Stomach (tissue), 9 donors: ENCODE measurements around the gene CRACR2A. TPM values are rescaled to one million over a fixed set of nuclear protein-coding genes. Genes with fewer than 3 reads are reported as not detected.

Experiments
- DNase-seq, 2 donors: peaks; one replicate each; pipeline versions ENCODE4 v3.0.0 to v3.0.0-alpha.2; 2013 to 2019
- H3K27ac ChIP-seq, 5 donors: fragments of 200-600 bp in 4 of 5; sonication (generic) in 4 of 5; one replicate each; pipeline ENCODE4 v1.5.1; 2013 to 2019; ENCODE audit warnings: mild to moderate bottlenecking in 1 of 5, moderate library complexity in 1 of 5
- H3K27me3 ChIP-seq, 3 donors: fragments of 200-600 bp; sonication (generic); one replicate each; pipeline ENCODE4 v1.5.1; 2017 to 2019; ENCODE audit warnings: mixed run types in 1 of 3
- H3K36me3 ChIP-seq, 4 donors: fragments of 200-600 bp; sonication (generic); 1 replicate in 3 of 4; 2 replicates in 1 of 4; pipeline ENCODE4 v1.5.1; 2016 to 2019
- H3K4me1 ChIP-seq, 4 donors: fragments of 200-600 bp; sonication (generic); one replicate each; pipeline ENCODE4 v1.5.1; 2016 to 2019
- H3K4me3 ChIP-seq, 4 donors: fragments of 200-600 bp; sonication (generic) in 3 of 4; one replicate each; pipeline ENCODE4 v1.5.1; 2016 to 2019; ENCODE audit warnings: mild to moderate bottlenecking in 1 of 4
- H3K9me3 ChIP-seq, 4 donors: fragments of 200-600 bp; sonication (generic); one replicate each; pipeline ENCODE4 v1.5.1; 2016 to 2019
- EP300 ChIP-seq: sonication (generic); formaldehyde crosslinking; IDR thresholded peaks from one replicate; pipeline ENCODE4 v1.6.1; 2017; ENCODE audit warnings: antibody characterized with exemption
- POLR2A ChIP-seq, 4 donors: fragments of 450-650 bp; IDR thresholded peaks; one replicate each; pipeline ENCODE4 v1.6.1; 2016; ENCODE audit warnings: antibody characterized with exemption in 4 of 4, control low read depth in 2 of 4, mild to moderate bottlenecking in 1 of 4, moderate library complexity in 1 of 4
- POLR2AphosphoS5 ChIP-seq, 3 donors: sonication (generic); formaldehyde crosslinking; IDR thresholded peaks; one replicate each; pipeline ENCODE4 v1.6.1; 2016; ENCODE audit warnings: antibody characterized with exemption in 3 of 3
- WGBS, 5 donors: extraction: QIAGEN DNeasy Blood & Tissue Kit in 3 of 5; methylation state at CpG; one replicate each; pipeline versions ENCODE4 v1.1.5 to v1.1.7; 2013 to 2018; 5-methylcytosine and 5-hydroxymethylcytosine counted together
- intact Hi-C: fragments of 100-400 bp; cut with DNase I; formaldehyde crosslinking; loops from one replicate; pipeline ENCODE4 v1.15.1; 2023; ENCODE audit warnings: low total_unique reads
- polyA plus RNA-seq, 3 donors: library from polyadenylated mRNA; stranded (reverse); fragments of 200-250 nt; gene quantifications; one replicate each; pipeline ENCODE4 v1.2.3, GENCODE V29; 2013
- total RNA-seq, 5 donors: library from RNA; depleted of rRNA; stranded (reverse); fragments of >200 nt; gene quantifications; one replicate each; pipeline versions ENCODE4 v1.1.0 to v1.2.3, GENCODE V29; 2014 to 2016
- TF ChIP-seq, protein P1 (sequence below), 7 experiments: fragments of 450-650 bp in 4 of 7; fragments of 200-600 bp in 3 of 7; sonication (generic) in 3 of 7; IDR thresholded peaks; one replicate each; pipeline ENCODE4 v1.5.1; 2016 to 2019; ENCODE audit warnings: antibody characterized with exemption in 7 of 7, control low read depth in 2 of 7, mild to moderate bottlenecking in 1 of 7
- donor health status: healthy with polysubstance abuse.
- donor health status: Bipolar disorder and iron deficiency.
- donor health status: healthy.

Gene CRACR2A
- total and polyA plus RNA-seq, 8 donors, result 0.15 to 66.6 (median 3.1) TPM

DNA sequence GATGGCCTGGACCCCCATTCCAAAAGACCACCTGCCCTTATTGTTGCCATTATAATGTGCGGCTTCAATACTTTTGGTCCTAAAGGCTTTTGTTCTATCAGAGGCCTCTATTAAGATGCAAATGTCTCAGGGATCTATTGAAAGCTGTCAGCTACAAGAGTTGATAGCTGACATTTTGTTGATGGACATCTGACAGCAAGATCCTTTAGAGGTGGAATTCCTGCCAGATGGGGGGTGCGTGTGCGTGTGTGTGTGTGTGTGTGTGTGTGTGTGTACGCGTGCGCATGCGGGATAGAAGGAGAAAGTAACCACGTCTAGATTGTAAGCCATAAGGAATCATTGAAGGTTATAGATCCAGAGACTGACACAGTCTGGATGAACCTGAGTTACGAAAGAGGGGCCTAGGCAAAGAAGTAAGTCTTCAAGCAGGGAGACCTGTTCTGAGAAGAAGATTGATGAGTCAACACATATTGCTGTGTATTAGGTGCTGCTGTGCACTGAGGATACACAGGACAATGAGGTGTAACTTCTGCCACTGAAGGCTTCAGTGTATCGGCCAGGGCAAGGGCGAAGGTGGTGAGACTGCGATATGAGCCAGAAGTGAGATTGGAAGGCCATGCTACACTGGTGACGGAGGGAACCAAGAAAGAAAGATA lies 172.7 kb downstream of the CRACR2A start:
- TF ChIP-seq, protein P1, sequence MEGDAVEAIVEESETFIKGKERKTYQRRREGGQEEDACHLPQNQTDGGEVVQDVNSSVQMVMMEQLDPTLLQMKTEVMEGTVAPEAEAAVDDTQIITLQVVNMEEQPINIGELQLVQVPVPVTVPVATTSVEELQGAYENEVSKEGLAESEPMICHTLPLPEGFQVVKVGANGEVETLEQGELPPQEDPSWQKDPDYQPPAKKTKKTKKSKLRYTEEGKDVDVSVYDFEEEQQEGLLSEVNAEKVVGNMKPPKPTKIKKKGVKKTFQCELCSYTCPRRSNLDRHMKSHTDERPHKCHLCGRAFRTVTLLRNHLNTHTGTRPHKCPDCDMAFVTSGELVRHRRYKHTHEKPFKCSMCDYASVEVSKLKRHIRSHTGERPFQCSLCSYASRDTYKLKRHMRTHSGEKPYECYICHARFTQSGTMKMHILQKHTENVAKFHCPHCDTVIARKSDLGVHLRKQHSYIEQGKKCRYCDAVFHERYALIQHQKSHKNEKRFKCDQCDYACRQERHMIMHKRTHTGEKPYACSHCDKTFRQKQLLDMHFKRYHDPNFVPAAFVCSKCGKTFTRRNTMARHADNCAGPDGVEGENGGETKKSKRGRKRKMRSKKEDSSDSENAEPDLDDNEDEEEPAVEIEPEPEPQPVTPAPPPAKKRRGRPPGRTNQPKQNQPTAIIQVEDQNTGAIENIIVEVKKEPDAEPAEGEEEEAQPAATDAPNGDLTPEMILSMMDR (IDR thresholded peaks at IDR 0.05), result no peak
- no peak for TF ChIP-seq EP300
- no peak for TF ChIP-seq POLR2A (IDR thresholded peaks at IDR 0.05)
- no peak overlapping the region for H3K4me3 ChIP-seq
- H3K36me3 ChIP-seq, result no peaks in the 10 kb centered on the region
- 81 to 92% (median 90%) methylated on average over 13 of the region's 13 CpGs for WGBS, 5 donors
- H3K27me3 ChIP-seq, result peaks cover 0 to 36% (median 15%) of the 10 kb centered on the region in 3 donors
- H3K27ac ChIP-seq, result no peak overlapping the region
- H3K4me1 ChIP-seq, result no peaks in the 10 kb centered on the region
- intact Hi-C loops, result no loop called here
- DNase-seq, result no peak
- H3K9me3 ChIP-seq, result peaks cover 0 to 11% (median 9%) of the 10 kb centered on the region in 4 donors

GRCh38 chr12:3579446-3580093 lies 173.3 kb downstream of the CRACR2A start:
- DNase-seq, result no peak
- Histone ChIP-seq H3K4me1 (no peaks in the 10 kb centered on the region), H3K27me3 (peaks cover 0 to 39% (median 15%) of the 10 kb centered on the region in 3 donors), H3K9me3 (peaks cover 0 to 11% (median 9%) of the 10 kb centered on the region in 4 donors), H3K4me3 (no peak overlapping the region), H3K36me3 (no peaks in the 10 kb centered on the region), H3K27ac (no peak overlapping the region)
- 75 to 80% (median 77%) methylated on average over 15 of the region's 15 CpGs for WGBS, 5 donors
- TF ChIP-seq POLR2AphosphoS5 (IDR thresholded peaks at IDR 0.05), result no peak
- TF ChIP-seq, protein P1 (IDR thresholded peaks at IDR 0.05), result no peak
- intact Hi-C loops, result no loop called here

- 57 to 67% (median 63%) methylated on average over 5 of the region's 5 CpGs for WGBS, 5 donors
- H3K4me1 ChIP-seq, result no peaks in the 10 kb centered on the region
- TF ChIP-seq POLR2AphosphoS5 (IDR thresholded peaks at IDR 0.05) (no peak), POLR2A (IDR thresholded peaks at IDR 0.05) (no peak), EP300 (no peak)
- TF ChIP-seq, protein P1 (IDR thresholded peaks at IDR 0.05), result no peak
- H3K4me3 ChIP-seq, result no peak overlapping the region
- intact Hi-C loops, result no loop called here
- H3K36me3 ChIP-seq, result no peaks in the 10 kb centered on the region
- H3K27ac ChIP-seq, result no peak overlapping the region
- no peak for DNase-seq
- H3K27me3 ChIP-seq, result peaks cover 0 to 46% (median 15%) of the 10 kb centered on the region in 3 donors
- peaks cover 0 to 3% (median under 1%) of the 10 kb centered on the region in 4 donors for H3K9me3 ChIP-seq
Measured at GRCh38 chr12:3578557-3578956, 174.4 kb downstream of the CRACR2A start.

- no peak overlapping the region for H3K27ac ChIP-seq
- 86 to 96% (median 89%) methylated on average over 7 to 9 of the region's 9 CpGs for WGBS, 5 donors
- TF ChIP-seq, protein P1 (IDR thresholded peaks at IDR 0.05), result no peak
- TF ChIP-seq POLR2A (IDR thresholded peaks at IDR 0.05), result no peak
- no peaks in the 10 kb centered on the region for H3K4me1 ChIP-seq
- H3K36me3 ChIP-seq, result no peaks in the 10 kb centered on the region
- intact Hi-C loops, result no loop called here
- no peak for DNase-seq
- peaks cover 0 to 46% (median 15%) of the 10 kb centered on the region in 3 donors for H3K27me3 ChIP-seq
- H3K4me3 ChIP-seq, result no peak overlapping the region
- H3K9me3 ChIP-seq, result no peaks in the 10 kb centered on the region
Measured at GRCh38 chr12:3576891-3577290, 176.0 kb downstream of the CRACR2A start.
